HCT116 (cell line): ENCODE data around the gene CLTC. TPM values are rescaled to one million over a fixed set of nuclear protein-coding genes. Genes with fewer than 3 reads are reported as not detected.

Source experiments
- ATAC-seq: fragments of 200-7000 bp; cut with Tn5 transposase; 2 replicates; pipeline ENCODE4 v1.9.1; 2020; ENCODE audit warnings: mild to moderate bottlenecking, moderate library complexity
- BruUV-seq: library from RNA; stranded (reverse); fragments of 400-500 nt; replicated peaks from 2 replicates; lab custom pipeline; 2021; lab: Mats Ljungman, UMichigan
- CTCF ChIA-PET: fragments of 300-600 bp; sonication (Branson Sonifier 250); formaldehyde crosslinking; loops from one replicate; lab custom pipeline; 2021; ENCODE audit warnings: antibody characterized with exemption; lab: Charles Lee
- POLR2A ChIA-PET: fragments of 300-600, 350-600 bp; sonication (Branson Sonifier 250); formaldehyde crosslinking; loops from one replicate; lab custom pipeline; 2021; ENCODE audit warnings: antibody characterized with exemption; lab: Charles Lee
- RAD21 ChIA-PET, 2 experiments: fragments of 300-600 bp; sonication (Branson Sonifier 250); formaldehyde crosslinking; loops; one replicate each; lab custom pipeline; 2023; ENCODE audit warnings: low total read pairs in 2 of 2; ENCODE audit not compliant: uncharacterized antibody in 2 of 2, unreplicated experiment in 2 of 2, low non-redundant PET in 1 of 2; lab: Charles Lee
- DNase-seq: peaks from one replicate; pipeline ENCODE4 v3.0.0-alpha.2; 2010; ENCODE audit warnings: low read depth, low spot score
- H2AFZ ChIP-seq: fragments of 200-600 bp; shearing (Covaris generic), sonication (generic); 2 replicates; pipeline ENCODE4 v1.6.1; 2017; ENCODE audit warnings: low read depth, mixed run types, mixed read lengths, antibody characterized with exemption, low read length; ENCODE audit not compliant: poor library complexity, severe bottlenecking
- H3K27ac ChIP-seq: 2 replicates; pipeline ENCODE4 v1.5.1; 2012; ENCODE audit warnings: low read depth, low read length
- H3K27me3 ChIP-seq: fragments of 200-600 bp; sonication (generic); 2 replicates; pipeline ENCODE4 v1.6.1; 2016; ENCODE audit warnings: mixed run types, low read length, mixed read lengths; ENCODE audit not compliant: insufficient read depth
- H3K36me3 ChIP-seq, 2 experiments: fragments of 200-500 bp in 1 of 2; fragments of 200-600 bp in 1 of 2; sonication (Bioruptor generic) in 1 of 2; sonication (generic) in 1 of 2; 2 replicates each; pipeline versions ENCODE4 v1.5.1 to v1.6.1; 2014 to 2016; ENCODE audit warnings: low read length in 2 of 2, inconsistent platforms in 1 of 2, mixed read lengths in 1 of 2, mixed run types in 1 of 2; ENCODE audit not compliant: insufficient read depth in 2 of 2, control insufficient read depth in 1 of 2
- H3K4me1 ChIP-seq, 2 experiments: fragments of 200-600 bp in 1 of 2; sonication (generic) in 1 of 2; 2 replicates each; pipeline versions ENCODE4 v1.5.1 to v1.6.1; 2012 to 2017; ENCODE audit warnings: low read length in 2 of 2, inconsistent platforms in 1 of 2, mild to moderate bottlenecking in 1 of 2, mixed read lengths in 1 of 2, mixed run types in 1 of 2, moderate library complexity in 1 of 2; ENCODE audit not compliant: insufficient read depth in 2 of 2, control insufficient read depth in 1 of 2
- H3K4me2 ChIP-seq: fragments of 200-600 bp; sonication (generic); 2 replicates; pipeline ENCODE4 v1.6.1; 2017; ENCODE audit warnings: mixed run types, low read length, mixed read lengths
- H3K4me3 ChIP-seq, 2 experiments: fragments of 200-600 bp in 1 of 2; sonication (generic) in 1 of 2; replicated peaks in 1 of 2; 2 replicates each; pipeline ENCODE4 v1.5.1; 2011 to 2016; ENCODE audit warnings: low read length in 2 of 2, control low read depth in 1 of 2, low read depth in 1 of 2, mild to moderate bottlenecking in 1 of 2, mixed read lengths in 1 of 2, mixed run types in 1 of 2
- H3K79me2 ChIP-seq: fragments of 200-600 bp; sonication (generic); 2 replicates; pipeline ENCODE4 v1.6.1; 2017; ENCODE audit warnings: mild to moderate bottlenecking, mixed run types, low read length, moderate library complexity, mixed read lengths; ENCODE audit not compliant: insufficient read depth
- H3K9ac ChIP-seq: fragments of 200-600 bp; sonication (generic); 2 replicates; pipeline ENCODE4 v1.6.1; 2016; ENCODE audit warnings: low read length, mixed read lengths
- H3K9me2 ChIP-seq: fragments of 200-600 bp; sonication (generic), shearing (Covaris generic); 2 replicates; pipeline ENCODE4 v1.6.1; 2017; ENCODE audit warnings: mixed run types, mild to moderate bottlenecking, moderate library complexity; ENCODE audit not compliant: insufficient read depth
- H3K9me3 ChIP-seq, 2 experiments: fragments of 200-500 bp in 1 of 2; fragments of 200-600 bp in 1 of 2; sonication (Bioruptor generic) in 1 of 2; sonication (generic) in 1 of 2; 2 replicates each; pipeline ENCODE4 v1.6.1; 2014 to 2017; ENCODE audit warnings: low read length in 2 of 2, mixed read lengths in 2 of 2, inconsistent platforms in 1 of 2, low read depth in 1 of 2, mild to moderate bottlenecking in 1 of 2, mixed run types in 1 of 2, moderate library complexity in 1 of 2; ENCODE audit not compliant: control insufficient read depth in 1 of 2, insufficient read depth in 1 of 2
- H4K20me1 ChIP-seq: fragments of 200-600 bp; sonication (generic), shearing (Covaris generic); 2 replicates; pipeline ENCODE4 v1.6.1; 2017; ENCODE audit warnings: mixed run types, mild to moderate bottlenecking, moderate library complexity; ENCODE audit not compliant: insufficient read depth
- POLR2AphosphoS5 ChIP-seq: IDR thresholded peaks from 2 replicates; pipeline ENCODE4 v1.6.1; 2011; ENCODE audit warnings: mild to moderate bottlenecking, low read depth, low read length, moderate library complexity
- ZFX ChIP-seq: fragments of 450-650 bp; IDR thresholded peaks from 2 replicates; pipeline ENCODE4 v1.6.1; 2017
- intact Hi-C: fragments of 100-400 bp; cut with micrococcal nuclease; formaldehyde crosslinking; loops from 2 replicates; pipeline ENCODE4 v1.10.0; 2022
- total RNA-seq: library from RNA; stranded (reverse); gene quantifications from one replicate; pipeline ENCODE4 v1.2.1, GENCODE V29; 2021; ENCODE audit not compliant: unreplicated experiment
- TF ChIP-seq, protein P1 (sequence below): IDR thresholded peaks from 2 replicates; pipeline ENCODE4 v1.6.1; 2012; ENCODE audit warnings: low read depth

CLTC gene
- total RNA-seq, 1 experiment from 2014 or later = 351 TPM

DNA sequence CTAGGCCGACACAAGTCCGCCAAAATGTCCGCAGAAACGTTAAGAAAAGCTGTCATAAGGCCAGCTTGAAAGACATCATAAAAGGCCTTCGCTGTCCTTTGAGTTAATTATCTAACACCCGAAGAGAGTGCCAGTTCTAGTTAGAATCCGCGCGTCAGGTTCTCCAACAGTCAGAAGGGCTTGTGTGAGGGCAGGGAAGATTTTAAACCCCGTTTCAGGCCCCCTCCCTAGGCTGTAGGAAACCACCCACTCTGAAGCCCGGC, 729 bp upstream of the CLTC start (continued):
- TF ChIP-seq, protein P1, sequence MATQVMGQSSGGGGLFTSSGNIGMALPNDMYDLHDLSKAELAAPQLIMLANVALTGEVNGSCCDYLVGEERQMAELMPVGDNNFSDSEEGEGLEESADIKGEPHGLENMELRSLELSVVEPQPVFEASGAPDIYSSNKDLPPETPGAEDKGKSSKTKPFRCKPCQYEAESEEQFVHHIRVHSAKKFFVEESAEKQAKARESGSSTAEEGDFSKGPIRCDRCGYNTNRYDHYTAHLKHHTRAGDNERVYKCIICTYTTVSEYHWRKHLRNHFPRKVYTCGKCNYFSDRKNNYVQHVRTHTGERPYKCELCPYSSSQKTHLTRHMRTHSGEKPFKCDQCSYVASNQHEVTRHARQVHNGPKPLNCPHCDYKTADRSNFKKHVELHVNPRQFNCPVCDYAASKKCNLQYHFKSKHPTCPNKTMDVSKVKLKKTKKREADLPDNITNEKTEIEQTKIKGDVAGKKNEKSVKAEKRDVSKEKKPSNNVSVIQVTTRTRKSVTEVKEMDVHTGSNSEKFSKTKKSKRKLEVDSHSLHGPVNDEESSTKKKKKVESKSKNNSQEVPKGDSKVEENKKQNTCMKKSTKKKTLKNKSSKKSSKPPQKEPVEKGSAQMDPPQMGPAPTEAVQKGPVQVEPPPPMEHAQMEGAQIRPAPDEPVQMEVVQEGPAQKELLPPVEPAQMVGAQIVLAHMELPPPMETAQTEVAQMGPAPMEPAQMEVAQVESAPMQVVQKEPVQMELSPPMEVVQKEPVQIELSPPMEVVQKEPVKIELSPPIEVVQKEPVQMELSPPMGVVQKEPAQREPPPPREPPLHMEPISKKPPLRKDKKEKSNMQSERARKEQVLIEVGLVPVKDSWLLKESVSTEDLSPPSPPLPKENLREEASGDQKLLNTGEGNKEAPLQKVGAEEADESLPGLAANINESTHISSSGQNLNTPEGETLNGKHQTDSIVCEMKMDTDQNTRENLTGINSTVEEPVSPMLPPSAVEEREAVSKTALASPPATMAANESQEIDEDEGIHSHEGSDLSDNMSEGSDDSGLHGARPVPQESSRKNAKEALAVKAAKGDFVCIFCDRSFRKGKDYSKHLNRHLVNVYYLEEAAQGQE = no peak

DNA sequence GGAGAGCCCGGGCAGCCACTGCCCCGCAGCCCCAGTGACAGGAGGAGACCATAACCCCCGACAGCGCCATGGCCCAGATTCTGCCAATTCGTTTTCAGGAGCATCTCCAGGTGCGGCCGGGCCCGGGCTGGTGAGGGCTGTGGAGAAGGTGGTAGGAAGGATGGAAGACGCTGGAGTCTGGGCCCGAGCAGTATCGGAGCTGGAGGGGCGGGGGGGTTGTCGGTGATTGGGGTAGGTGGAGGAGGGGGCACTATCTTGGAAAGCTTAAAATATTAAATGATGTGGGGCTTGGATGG, 317 bp downstream of the CLTC start:
- CTCF ChIA-PET = interaction anchor here (1.9 kb wide), 1 partner anchor 13 kb away, joined by 4 read pairs; no protein-coding TSS in a partner anchor
- Histone ChIP-seq H2AFZ (no peak overlapping the region), H3K9me3 (no peaks in the 10 kb centered on the region), H3K4me1 (peaks cover 19 to 32% of the 10 kb centered on the region in 2 experiments), H3K4me2 (peak overlapping the region; percentile 82), H3K36me3 (peaks cover 6 to 8% of the 10 kb centered on the region in 2 experiments; a peak in 2 of 4 replicates), H3K27ac (peak overlapping the region; percentile 94), H3K4me3 (peak overlapping the region; percentile 85 to 95), H3K27me3 (no peaks in the 10 kb centered on the region), H4K20me1 (peaks cover 32% of the 10 kb centered on the region; the same call in 1 of the 2 replicates), H3K9ac (peak overlapping the region; percentile 98), H3K79me2 (peaks cover 69% of the 10 kb centered on the region), H3K9me2 (no peaks in the 10 kb centered on the region)
- RAD21 ChIA-PET = interaction anchor here in 1 of 2 experiments (1.2 kb wide), 1 partner anchor 55 kb away, joined by 3 read pairs; the partner anchor contains the start of gene DHX40
- no peak for ATAC-seq
- TF ChIP-seq ZFX (peak; percentile 47), POLR2AphosphoS5 (no peak)
- POLR2A ChIA-PET = interaction anchor here (0.7 to 2.4 kb wide), 6 partner anchors 9 to 102 kb away, joined by 3 to 9 read pairs (median 6); no protein-coding TSS in a partner anchor
- intact Hi-C loops = no loop called here
- no TSS peak for BruUV-seq
- DNase-seq = no peak
